Endothelial cell of umbilical vein (primary cell): ENCODE data around the gene MESD. TPM values are rescaled to one million over a fixed set of nuclear protein-coding genes. Genes with fewer than 3 reads are reported as not detected.

ENCODE experiments used
- BruUV-seq: library from RNA; stranded (reverse); fragments of 400-500 nt; replicated peaks from 2 replicates; lab custom pipeline; 2021; lab: Mats Ljungman, UMichigan
- CTCF ChIA-PET: fragments of 300-600, 350-600 bp; sonication (Branson Sonifier 250); formaldehyde crosslinking; loops from one replicate; lab custom pipeline; 2021; ENCODE audit warnings: antibody characterized with exemption, inconsistent platforms; lab: Charles Lee
- POLR2A ChIA-PET: fragments of 300-600, 350-600 bp; sonication (Branson Sonifier 250); formaldehyde crosslinking; loops from one replicate; lab custom pipeline; 2021; ENCODE audit warnings: antibody characterized with exemption, inconsistent platforms; lab: Charles Lee
- DNase-seq: peaks from one replicate; pipeline ENCODE4 v3.0.0-alpha.2; 2011; ENCODE audit warnings: low read depth, low spot score
- FAIRE-seq: peaks from 2 replicates; lab custom pipeline; 2011; peaks lifted over from hg19 to GRCh38; lab: Jason Lieb, UNC
- H2AFZ ChIP-seq: 2 replicates; pipeline ENCODE4 v1.6.0; 2012; ENCODE audit warnings: low read depth, low read length, control low read depth, inconsistent platforms
- H3K27ac ChIP-seq: 2 replicates; pipeline ENCODE4 v1.5.1; 2011; ENCODE audit warnings: low read depth, mild to moderate bottlenecking, control low read depth, low read length, moderate library complexity; ENCODE audit not compliant: insufficient read depth
- H3K27me3 ChIP-seq, 2 experiments: 2 replicates each; pipeline versions ENCODE4 v1.6.0 to v1.6.1; 2011; ENCODE audit warnings: low read length in 2 of 2, mixed read lengths in 1 of 2; ENCODE audit not compliant: control insufficient read depth in 2 of 2, insufficient read depth in 2 of 2
- H3K36me3 ChIP-seq, 2 experiments: 2 replicates in 1 of 2; 3 replicates in 1 of 2; pipeline ENCODE4 v1.5.1; 2011; ENCODE audit warnings: low read length in 2 of 2, mild to moderate bottlenecking in 1 of 2, moderate library complexity in 1 of 2; ENCODE audit not compliant: control insufficient read depth in 2 of 2, insufficient read depth in 2 of 2; ENCODE audit errors: extremely low read depth in 1 of 2
- H3K4me1 ChIP-seq: 3 replicates; pipeline ENCODE4 v1.5.1; 2011; ENCODE audit warnings: mild to moderate bottlenecking, low read length; ENCODE audit not compliant: control insufficient read depth, insufficient read depth; ENCODE audit errors: extremely low read depth
- H3K4me2 ChIP-seq: 2 replicates; pipeline ENCODE4 v1.6.1; 2011; ENCODE audit warnings: low read length, control low read depth, mixed read lengths; ENCODE audit not compliant: insufficient read depth
- H3K4me3 ChIP-seq, 3 experiments: fragments of 200-600 bp in 1 of 3; sonication (generic), shearing (Covaris generic) in 1 of 3; replicated peaks in 1 of 3; 2 replicates each; pipeline ENCODE4 v1.5.1; 2011 to 2016; ENCODE audit warnings: control low read depth in 3 of 3, low read length in 3 of 3, mild to moderate bottlenecking in 2 of 3, inconsistent platforms in 1 of 3, low read depth in 1 of 3, moderate library complexity in 1 of 3; ENCODE audit not compliant: insufficient read depth in 1 of 3
- H3K79me2 ChIP-seq: 2 replicates; pipeline ENCODE4 v1.6.0; 2012; ENCODE audit warnings: low read length, inconsistent platforms; ENCODE audit not compliant: control insufficient read depth, insufficient read depth
- H3K9ac ChIP-seq: replicated peaks from 2 replicates; pipeline ENCODE3; 2011; ENCODE audit warnings: low read length, control low read depth; ENCODE audit not compliant: insufficient read depth; ENCODE audit errors: extremely low read depth
- H3K9me1 ChIP-seq: replicated peaks from 3 replicates; pipeline ENCODE4 v1.6.0; 2011; ENCODE audit warnings: mild to moderate bottlenecking, low read length; ENCODE audit not compliant: control insufficient read depth, insufficient read depth; ENCODE audit errors: extremely low read depth
- H3K9me3 ChIP-seq: replicated peaks from 2 replicates; pipeline ENCODE4 v1.5.1; 2012; ENCODE audit warnings: low read length, inconsistent platforms; ENCODE audit not compliant: control insufficient read depth, insufficient read depth
- H4K20me1 ChIP-seq: replicated peaks from 2 replicates; pipeline ENCODE3; 2011; ENCODE audit warnings: mild to moderate bottlenecking, low read length; ENCODE audit not compliant: control insufficient read depth, insufficient read depth; ENCODE audit errors: extremely low read depth
- CTCF ChIP-seq, 2 donors: IDR thresholded peaks; 1 replicate in 1 of 2; 2 replicates in 1 of 2; pipeline ENCODE4 v1.5.1; 2011; ENCODE audit warnings: low read length in 2 of 2, mild to moderate bottlenecking in 2 of 2, moderate library complexity in 2 of 2, control low read depth in 1 of 2, inconsistent platforms in 1 of 2, low read depth in 1 of 2; ENCODE audit not compliant: insufficient read depth in 1 of 2; ENCODE audit errors: extremely low read depth in 1 of 2
- EZH2 ChIP-seq: IDR thresholded peaks from 2 replicates; pipeline ENCODE4 v1.6.1; 2012; ENCODE audit warnings: borderline replicate concordance, low read depth, mild to moderate bottlenecking, moderate library complexity, low read length, inconsistent platforms; ENCODE audit not compliant: severe bottlenecking
- FOS ChIP-seq: IDR thresholded peaks from 2 replicates; pipeline ENCODE4 v1.6.1; 2011; ENCODE audit warnings: mild to moderate bottlenecking, low read length, moderate library complexity, borderline replicate concordance; ENCODE audit not compliant: insufficient read depth
- GATA2 ChIP-seq: IDR thresholded peaks from 2 replicates; pipeline ENCODE4 v1.7.0; 2011; ENCODE audit warnings: low read depth, mild to moderate bottlenecking, moderate library complexity, mixed read lengths, low read length; ENCODE audit not compliant: insufficient read length, insufficient read depth
- POLR2A ChIP-seq: IDR thresholded peaks from 2 replicates; pipeline ENCODE4 v1.6.1; 2012; ENCODE audit warnings: low read depth, mild to moderate bottlenecking, control low read depth, low read length
- POLR2AphosphoS5 ChIP-seq: IDR thresholded peaks from 2 replicates; pipeline ENCODE4 v1.6.1; 2012; ENCODE audit warnings: low read depth, mild to moderate bottlenecking, control low read depth, low read length, moderate library complexity; ENCODE audit not compliant: insufficient read depth
- dilution Hi-C: fragments of 300-500 bp; cut with MboI; formaldehyde crosslinking; loops from one replicate; pipeline ENCODE4 v1.15.0; 2019; ENCODE audit warnings: low sequenced_read_pairs; ENCODE audit not compliant: extremely low pct_ligation_motif_present
- intact Hi-C: fragments of 100-400 bp; cut with micrococcal nuclease; formaldehyde crosslinking; loops from one replicate; pipeline ENCODE4 v1.10.0; 2022
- polyA plus RNA-seq, 4 experiments: library from polyadenylated mRNA; depleted of rRNA in 3 of 4; stranded (reverse) in 3 of 4; unstranded in 1 of 4; fragments of >200 nt; gene quantifications; 2 replicates each; pipeline versions ENCODE4 v1.2.1 to v1.2.3, GENCODE V29; 2011 to 2012; ENCODE audit warnings: missing spikeins in 1 of 4
- total RNA-seq: library from RNA; stranded (reverse); gene quantifications from 2 replicates; pipeline ENCODE4 v1.2.3, GENCODE V29; 2021

Gene MESD
- total and polyA plus RNA-seq, 2 donors (not counting 3 experiments of a cell fraction or from before 2014, with no cell fraction given) = 12.8 to 30.5 TPM

- no peaks in the 10 kb centered on the region for H3K27me3 ChIP-seq
- H3K36me3 ChIP-seq = no peaks in the 10 kb centered on the region
- H3K79me2 ChIP-seq = no peaks in the 10 kb centered on the region
- no peaks in the 10 kb centered on the region for H3K4me1 ChIP-seq
- no peak for DNase-seq
- no peaks in the 10 kb centered on the region for H4K20me1 ChIP-seq
- FAIRE-seq = no peak
- no TSS peak for BruUV-seq
- TF ChIP-seq POLR2A (no peak), GATA2 (no peak), POLR2AphosphoS5 (no peak), EZH2 (no peak), FOS (no peak), CTCF (IDR thresholded peaks at IDR 0.05; ENCODE audit: extremely low read depth in 1 of 2, insufficient read depth in 1 of 2, low read depth in 1 of 2, low read length in 2 of 2) (no peak)
- H3K9ac ChIP-seq = no peak overlapping the region
- intact Hi-C loops = no loop called here
- dilution Hi-C loops = no loop called here
- H3K4me3 ChIP-seq = no peak overlapping the region
- no peak overlapping the region for H3K4me2 ChIP-seq
- H3K27ac ChIP-seq = no peak overlapping the region
- POLR2A ChIA-PET = no interaction called here
- no peak overlapping the region for H2AFZ ChIP-seq
- H3K9me1 ChIP-seq = no peaks in the 10 kb centered on the region
- no peaks in the 10 kb centered on the region for H3K9me3 ChIP-seq
- CTCF ChIA-PET = interaction anchor here (1.0 kb wide), 1 partner anchor 250 kb away, joined by 3 read pairs; no protein-coding TSS in a partner anchor
Measured at GRCh38 chr15:81016489-81017068, 27.0 kb upstream of the MESD start.
